ENCODE measurements around the gene CRYBG3.

CRYBG3 gene

DNA sequence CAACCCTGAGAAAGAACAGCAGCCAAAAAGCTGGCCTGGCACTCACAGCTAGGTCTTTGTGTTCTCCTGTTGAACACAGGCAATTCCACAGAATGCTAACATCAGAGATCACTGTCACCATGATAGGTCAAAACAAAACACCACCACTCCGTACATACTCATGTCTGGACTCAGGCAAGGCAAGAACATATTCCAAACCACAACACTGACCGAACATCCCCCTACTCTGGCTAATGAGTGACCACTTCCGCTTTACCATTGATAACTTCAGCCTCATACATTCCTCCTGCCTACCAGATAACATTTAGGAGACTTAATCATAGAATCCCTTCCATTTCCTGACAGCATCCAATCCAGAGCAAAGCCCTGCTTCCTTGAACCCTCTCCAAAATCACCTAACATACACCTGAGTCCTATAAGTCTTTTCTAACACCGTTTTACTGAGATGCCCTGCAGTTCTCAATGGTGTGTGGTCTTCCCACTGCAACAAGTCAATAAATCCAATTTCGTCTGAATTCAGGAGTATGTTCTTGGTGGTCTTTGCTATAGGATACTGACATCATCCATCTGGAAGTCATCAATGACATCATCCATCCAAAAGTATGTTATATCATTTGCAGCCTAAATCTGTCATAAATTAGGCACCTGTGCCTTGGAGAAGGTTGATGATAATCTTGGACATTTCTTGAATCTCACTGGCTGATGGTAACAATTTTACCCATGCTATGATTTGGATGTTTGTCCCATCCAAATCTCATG, 126.7 kb downstream of the CRYBG3 start:
- DNase-seq = no peak

DNA sequence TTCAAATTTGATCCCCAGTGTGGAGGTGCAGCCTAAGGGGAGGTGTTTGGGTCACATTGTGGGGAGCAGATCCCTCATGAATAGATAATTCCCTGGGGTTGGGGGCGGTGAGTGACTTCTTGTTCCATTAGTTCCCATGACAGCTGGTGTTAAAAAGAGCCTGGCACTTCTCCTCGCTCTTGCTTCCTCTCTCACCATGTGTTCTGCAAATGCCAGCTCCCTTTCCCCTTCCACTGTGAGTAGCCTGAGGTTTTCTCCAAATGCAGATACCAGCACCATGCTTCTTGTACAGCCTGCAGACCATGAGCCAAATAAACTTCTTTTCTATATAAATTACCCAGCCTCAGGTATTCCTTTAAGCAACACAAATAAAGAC, 127.3 kb downstream of the CRYBG3 start:
- peak; percentile 30 to 68 for DNase-seq

DNA sequence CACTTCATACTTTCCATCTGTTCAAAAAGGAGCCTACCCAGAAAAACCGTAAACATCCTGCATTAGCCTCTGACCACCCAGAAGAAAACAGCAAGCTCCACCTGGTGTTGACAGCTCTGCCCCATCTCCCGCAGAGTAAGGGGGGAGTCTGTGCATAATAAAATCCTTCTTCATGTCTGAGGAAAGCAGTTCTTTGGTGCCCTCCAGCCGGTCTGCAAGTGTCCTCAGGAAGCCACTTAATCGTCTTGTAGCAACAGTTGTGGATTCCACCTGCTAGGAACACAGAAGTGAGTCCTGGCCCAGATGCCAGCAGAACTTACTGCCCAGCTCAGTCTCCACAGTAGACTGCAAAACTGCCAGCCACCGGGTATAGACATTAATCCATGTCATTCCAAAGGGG, 127.9 kb downstream of the CRYBG3 start:
- peak in 1 of 2 experiments; percentile 58 for DNase-seq

DNA sequence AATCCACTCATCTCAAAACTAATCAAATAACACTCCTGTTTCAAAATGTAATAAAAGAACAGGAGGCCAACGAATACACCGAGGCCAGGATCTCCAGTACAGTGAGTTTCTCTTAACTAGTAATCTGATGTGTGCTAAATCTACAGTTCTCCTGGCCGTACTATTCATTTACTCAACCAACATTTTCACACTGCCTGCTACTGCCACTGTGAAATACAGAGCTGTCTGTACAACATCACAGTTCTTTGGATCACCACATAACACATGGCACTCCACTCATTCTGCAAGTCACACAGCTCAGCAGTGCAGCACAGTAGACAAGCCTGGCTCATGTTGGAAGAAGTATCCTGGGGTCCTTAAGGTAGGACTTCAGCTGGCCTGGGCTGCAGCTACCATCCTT, 128.5 kb downstream of the CRYBG3 start:
- no peak for DNase-seq

DNA sequence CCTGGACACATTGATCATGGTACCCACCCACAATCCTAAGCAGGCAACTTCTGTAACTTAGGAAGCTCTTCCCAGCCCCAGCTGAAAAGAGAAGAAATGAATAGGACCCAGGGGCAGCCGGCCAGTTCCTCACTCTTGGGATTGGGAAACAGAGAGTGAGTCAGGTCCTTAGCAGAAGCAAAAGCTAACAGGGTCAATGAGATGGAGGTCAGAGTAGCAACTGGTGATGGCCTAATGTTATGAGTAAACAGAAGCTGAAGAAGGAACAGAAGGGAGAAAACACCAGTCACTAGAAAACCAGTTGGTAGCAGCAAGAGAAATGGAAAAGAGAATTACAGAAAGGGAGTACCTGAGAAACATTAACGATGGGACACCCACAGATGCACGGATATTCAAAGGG, 130.5 kb downstream of the CRYBG3 start:
- no peak for DNase-seq

DNA sequence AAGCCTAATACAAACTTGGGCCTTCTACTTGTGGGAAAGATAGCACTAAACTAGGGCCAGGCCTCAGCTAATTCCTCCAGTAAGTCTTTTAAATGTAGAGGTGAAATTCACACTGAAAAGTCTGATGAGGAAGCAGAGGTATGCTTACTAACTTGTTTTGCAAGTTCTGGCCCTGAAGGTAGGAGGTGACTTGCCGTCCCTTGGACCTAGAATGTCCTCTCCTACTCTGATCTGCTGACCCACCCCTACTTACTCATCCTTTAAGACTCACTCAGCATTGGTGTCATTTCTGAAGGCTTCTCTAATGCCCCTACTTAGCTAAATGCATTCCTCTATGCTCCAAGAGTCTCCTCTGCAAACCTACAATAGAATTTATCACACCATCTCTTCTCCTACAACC, 131.1 kb downstream of the CRYBG3 start:
- DNase-seq = no peak

DNA sequence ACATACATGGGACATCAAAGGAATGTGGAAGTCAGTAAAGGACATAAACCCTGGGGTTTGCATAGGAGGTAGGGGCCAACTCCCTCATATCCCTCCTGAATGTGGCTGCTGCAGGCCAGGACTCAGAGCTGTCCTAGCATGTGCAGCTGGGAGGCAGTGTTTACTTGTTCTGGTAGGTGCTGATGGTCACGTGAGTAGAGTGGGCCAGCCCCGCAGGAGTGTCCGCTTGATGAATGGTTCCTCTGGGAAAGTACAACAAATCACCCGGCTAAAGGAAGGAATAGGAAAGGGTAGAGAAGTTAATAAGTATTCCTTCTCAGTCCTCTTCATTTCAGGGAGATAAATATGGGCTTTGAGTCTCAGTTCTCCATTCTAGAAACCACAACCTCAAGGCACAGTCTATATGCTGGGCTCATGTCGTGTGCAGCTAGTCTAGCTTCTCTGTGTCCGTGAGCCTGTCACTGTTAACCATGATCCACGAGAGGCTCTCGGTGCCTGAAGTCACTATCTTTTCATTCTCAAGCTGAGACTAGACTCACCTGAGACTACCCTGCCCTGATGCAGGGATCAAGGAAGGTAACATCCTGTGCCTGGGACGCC, 132.5 kb downstream of the CRYBG3 start:
- no peak for DNase-seq

DNA sequence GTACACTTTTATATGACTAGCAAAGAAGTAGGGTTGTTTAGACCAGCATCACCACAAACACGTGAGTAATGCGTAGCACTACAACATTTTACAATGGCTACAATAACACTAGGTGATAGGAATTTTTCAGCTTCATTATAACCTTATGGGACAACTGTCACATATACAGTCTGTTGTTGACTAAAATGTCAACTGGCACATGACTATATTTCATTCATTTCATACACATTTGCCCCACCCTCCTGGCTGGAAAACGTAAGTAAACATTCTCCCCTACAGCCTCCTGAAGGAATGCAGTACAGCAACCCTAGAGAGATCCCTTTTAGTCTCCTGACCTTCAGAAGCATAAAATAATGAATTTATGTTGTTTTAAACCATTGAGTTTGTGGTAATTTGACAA, 134.2 kb downstream of the CRYBG3 start:
- no peak for DNase-seq

DNA sequence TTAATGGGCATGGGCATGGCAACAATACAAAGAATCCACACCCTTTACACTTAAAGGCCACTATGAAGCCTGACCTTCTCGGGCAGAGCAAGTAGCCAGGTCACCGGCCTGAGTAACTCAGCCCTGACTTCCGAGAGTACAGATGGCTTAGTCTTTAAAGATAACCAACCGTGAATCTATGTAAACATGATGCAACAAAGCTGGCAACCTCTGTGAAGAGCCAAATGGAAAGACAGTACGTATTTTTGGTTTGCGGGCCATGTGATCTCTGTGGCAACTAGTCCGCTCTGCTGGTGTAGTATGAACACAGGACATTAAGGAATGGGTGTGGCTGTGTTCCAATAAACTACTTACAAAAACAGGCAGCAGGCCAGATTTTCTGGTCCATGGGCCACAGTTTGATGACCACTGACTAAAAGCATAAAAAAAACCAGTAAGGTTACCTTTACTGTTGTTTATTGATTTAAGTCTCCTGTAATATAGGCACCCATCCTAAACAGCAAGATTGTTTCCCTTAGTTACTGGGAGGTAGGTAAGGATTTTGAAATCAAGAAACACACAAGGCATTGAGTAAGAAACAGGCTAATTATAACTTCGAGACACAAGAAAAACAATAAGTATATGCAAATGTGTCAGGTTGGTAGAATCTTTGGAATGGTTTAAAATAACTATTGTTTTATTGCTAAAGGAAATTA, 136.0 kb downstream of the CRYBG3 start:
- DNase-seq = peak; percentile 88 to 95

DNA sequence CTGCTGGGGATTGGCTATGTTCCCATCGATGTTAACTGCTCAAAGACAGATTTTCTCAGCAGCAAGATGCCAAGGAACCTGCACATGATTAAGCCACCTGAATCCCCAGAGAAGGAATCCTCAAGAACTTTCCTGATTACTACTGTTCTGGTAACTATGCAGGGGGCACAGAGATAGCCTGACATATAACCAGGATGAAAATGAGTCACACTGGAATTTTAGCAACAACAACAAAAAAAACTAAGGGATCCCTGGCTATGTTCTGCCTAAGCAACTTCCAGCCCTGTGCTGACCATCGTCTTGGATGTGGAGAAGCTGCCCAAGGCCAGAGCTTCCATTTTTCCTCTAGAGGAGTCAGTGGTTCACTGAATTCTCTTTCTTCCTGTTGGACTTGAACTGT, 136.6 kb downstream of the CRYBG3 start:
- no peak for DNase-seq

DNA sequence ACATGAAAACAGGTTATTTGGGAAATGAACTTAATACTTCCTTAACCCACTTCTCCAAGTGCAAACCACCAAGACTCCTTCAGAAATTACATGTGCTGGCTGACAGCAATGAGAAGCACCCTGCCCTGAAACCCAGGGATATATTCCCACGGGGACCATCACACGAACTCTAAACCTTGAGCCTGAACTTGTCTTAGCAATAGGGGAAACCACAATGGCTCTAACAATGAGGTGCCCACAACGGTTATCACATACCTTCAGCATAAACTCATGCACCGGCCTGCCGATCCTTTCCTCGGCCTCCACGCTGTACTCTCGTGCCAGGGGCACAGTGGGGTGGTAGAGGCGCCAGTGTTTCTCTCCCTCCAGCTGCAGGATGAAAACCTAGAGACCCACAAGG, 137.0 kb downstream of the CRYBG3 start:
- DNase-seq = no peak

DNA sequence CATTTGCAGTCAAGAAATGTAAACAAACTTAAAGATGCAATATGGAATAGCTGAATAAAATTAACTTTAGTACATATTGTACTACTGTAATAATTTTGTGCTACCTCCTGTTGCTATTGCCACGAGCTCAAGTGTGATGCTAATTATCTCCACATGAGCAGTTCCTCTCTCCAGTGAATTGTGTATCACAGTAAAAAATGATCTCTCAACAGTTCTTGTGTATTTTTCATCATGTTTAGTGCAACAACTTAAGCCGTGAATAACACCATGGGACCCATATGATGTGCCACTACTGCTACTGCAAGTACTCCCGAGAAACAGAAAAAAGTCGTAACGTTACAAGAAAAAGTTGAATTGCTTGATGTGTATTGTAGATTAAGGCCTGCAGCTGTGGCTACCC, 138.1 kb downstream of the CRYBG3 start:
- peak in 1 of 2 experiments; percentile 30 for DNase-seq

DNA sequence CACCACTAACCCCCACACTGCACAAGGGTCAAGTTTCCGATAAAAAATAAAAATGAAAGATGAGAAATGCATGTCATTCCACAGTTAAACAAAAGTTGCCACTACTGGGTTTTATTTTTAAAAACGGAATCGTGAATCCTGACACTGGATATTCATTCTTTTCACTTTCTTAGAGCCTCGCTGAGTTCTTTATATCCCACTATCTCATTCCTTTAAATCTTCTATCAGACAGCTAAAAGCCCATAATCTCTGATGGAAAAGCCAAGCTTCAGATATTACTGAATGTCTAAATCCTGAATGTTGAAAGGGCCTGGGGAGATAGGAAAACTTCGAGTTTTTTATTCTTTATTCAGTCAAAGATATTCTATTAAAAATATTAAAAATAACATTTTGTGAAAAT, 138.7 kb downstream of the CRYBG3 start:
- no peak for DNase-seq

DNA sequence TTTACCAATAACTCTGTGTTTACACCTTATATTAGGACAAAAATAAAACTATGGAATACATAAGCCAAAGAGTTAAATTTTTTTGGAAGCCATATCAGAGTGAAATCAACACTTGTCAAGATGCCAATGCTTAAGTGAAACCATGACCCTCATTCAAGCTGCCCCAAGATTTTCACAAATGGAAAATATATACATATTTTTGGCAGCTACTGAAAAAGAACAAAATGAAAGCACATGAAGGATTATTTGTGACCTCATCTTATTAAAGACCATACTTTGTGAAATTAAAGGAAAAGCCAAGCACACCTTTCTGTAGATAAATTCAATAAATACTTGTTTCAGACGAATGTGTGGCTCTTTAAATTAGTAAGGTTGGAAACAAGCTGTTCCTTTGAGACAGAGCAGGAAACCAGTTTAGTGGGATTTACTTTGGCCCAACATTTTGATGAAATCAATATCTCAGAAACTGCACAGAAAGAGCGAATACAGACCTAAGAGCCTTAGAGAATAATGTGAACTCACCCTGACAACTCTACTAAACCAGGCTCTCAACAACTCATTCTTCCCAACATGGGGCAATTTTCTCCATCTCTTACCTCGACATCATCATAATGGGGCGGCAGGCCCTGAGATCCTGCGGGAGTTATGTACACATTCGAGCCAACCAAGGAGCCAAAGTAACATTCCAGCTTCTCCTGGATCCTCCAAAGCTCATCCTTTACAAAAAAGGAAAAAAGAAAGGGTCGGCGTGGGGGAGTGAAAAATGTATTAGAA, 139.4 kb downstream of the CRYBG3 start:
- peak; percentile 79 to 85 for DNase-seq

DNA sequence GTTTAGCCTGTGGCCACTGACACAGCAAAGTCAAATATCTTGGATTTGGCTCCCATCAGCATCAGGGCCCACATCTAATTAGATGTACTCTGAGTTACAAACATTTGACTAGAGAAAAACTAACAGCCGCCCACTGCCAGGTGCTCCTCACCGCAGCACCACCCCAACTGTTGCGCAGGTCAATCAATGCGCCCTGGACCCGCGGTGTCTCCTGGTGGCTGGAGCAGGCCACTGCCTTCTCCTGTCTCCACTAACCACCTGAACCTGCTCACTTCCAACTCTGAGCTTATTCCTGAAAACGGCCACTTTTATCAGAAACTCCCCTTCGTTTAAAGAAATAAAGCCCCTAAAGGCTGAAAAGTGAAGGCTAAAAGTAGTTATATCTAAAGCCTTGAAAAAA, 146.2 kb downstream of the CRYBG3 start:
- DNase-seq = no peak

DNA sequence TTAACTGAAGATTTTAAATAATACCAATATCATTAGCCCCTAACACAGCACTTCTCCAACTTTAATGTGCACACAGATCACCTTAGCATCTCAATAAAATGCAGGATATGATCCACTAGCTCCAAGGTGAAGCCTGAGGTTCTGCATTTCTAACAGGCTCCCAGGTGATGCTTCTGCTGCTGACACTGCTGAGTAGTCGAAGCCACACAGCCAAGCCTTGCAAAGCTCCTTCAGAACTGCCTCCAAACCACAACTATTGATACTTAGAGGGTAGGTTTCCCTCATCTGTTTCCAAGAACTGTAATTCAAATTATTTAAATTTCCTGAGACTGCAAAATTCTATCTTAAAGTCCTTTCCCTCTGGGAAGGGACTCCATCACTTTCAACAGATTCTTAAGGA, 146.6 kb downstream of the CRYBG3 start:
- no peak for DNase-seq

DNA sequence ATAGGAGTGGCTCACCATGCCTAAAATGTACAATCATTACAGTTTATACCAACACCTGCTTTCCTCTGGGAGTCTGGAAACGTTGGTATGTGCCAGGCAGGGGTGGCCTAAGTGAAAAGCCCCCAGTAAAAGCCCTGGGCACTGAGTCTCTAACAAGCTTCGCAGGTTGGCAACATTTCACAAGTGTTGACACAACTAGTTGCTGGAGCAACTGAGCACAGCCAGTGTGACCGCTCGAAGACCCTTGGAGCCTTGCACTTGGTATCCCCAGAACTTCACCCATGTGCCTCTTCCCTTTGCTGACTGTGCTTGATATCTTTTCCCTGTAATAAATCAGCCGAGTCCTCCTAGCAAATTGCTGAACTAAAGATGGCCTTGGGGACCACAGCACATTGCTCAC, 147.7 kb downstream of the CRYBG3 start:
- peak in 1 of 2 experiments; percentile 64 for DNase-seq

DNA sequence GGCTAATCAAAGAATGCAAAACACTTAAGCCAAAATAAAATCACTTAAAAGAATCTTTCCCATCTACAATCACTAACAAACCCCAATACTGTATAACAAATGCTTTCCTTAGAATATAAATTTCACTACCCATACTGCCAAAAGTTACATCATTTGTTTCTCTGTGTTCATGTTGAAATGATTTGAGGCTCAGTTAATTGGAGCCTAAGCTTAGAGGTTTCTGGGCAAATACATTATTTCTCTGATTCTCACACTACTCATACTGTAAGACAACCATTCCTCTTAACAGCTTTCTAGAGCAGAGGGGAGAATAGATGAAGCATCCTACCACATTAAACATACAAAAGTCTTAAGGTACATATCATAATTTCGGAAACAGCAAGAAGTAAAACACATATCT, 148.3 kb downstream of the CRYBG3 start:
- no peak for DNase-seq

DNA sequence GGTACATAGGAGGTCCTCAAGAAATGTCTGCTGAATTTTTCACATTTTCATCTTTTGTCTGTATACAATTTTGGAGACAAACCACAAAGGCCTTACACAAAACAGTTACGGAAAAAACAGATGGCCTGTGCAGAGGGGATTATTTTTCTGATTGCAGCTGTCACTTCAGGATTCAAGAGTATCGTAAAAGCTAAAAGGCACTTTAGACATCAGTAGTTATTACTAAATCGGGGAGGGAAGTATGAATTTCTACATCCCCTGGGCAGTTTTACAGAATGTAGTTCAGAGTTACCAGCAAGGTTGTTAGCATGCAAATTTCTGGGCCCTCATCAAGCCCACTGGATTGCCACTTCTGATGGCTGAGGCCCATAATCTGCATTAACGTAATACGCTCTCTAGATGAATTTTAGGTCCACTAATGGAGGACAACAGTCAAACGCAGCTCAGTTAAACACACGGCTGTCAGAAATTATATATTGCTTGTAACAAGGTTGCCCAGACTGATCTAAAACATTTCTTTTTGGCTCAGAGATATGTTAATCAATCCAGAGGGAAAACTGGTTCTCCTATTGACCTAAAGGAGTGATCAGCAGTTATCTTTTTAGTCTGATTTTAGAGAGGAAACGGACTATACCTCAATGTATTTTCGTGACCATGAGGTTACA, 149.3 kb downstream of the CRYBG3 start:
- no peak for DNase-seq

DNA sequence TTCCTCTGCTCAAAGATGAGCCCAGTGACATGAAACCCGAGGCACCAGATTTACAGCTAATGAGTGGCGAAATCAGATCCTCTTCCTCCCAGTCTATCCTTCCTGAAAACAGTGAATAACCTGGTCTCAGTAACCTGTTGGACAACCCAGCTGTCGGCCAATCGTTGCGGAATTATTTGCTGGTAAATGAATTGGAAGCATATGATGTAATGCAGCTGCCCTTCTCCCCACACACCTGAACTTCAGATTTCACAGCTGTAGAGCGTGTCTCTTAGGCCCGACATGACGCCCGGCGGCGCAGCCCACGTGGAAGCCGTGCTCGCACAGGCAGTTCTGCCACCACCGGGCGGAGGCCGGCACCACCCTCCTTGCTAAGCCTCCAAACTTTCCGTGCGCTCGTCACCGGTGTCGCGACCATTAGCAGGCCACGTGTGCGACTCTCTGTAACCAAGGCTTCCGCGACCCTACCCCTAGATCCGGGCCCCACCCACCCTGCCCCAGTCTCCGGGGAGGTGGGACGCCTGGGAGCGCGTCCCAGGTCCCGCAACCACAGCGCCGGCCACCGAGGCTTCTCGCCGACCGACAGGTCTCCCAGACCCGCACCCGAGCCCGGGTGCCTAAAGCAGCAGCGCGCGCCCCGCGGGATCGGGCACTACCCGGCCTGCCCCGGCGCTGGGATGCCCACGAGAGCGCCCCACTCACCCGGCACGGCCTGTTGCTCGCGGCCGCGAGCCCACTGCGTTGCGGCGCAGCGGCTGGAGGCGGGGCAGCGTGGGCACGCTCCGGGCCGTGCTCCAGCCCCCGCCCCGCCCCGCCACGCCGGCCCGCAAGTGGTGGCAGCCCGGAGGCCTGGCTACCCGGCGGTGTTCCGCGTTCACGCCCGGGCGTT, 150.1 kb downstream of the CRYBG3 start, which contains the start of gene RIOX2:
Gene RIOX2 (minus strand): TSS at position 753 of the 889 bp plus-strand sequence. CDS start 4,838 bp downstream, outside the sequence.
- DNase-seq = peak; percentile 60 to 86

DNA sequence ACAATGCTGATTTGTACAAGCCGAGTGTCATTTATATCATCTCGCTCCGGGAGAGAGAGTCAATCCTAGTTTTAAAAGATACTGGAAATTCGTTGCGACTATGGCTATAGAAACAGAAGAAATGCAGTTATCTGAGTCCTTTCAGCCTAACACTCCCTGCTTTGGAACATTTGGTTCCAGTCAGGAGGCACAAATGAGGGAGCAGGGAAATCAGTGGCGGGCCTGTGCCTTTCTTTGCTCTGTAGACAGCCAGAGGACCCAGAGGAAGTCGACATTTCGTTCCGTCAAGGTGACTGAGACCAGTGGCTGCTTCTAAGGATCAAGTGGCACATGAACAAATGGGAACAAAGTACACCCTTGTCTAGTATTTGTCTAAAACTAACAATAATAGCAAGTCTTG, 151.2 kb downstream of the CRYBG3 start:
- no peak for DNase-seq

DNA sequence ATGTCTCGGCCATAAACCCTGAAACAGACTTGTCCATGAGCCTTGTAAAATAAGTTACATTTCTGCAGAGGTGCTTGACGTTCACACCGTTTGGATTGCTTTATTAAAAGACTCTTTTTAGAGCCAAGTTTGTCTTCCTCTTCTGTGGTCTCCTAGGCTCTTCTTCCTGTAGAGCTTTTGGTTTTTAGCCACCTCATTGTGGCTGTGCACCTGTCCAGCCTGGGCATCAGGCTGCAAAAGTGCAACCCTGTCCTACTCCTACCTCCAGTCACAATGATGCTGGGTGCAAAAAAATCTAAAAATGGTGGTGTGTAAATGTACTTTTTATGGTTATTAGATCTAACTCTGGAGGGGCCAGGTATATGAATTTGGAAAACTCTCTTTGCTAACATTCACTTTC, 153.2 kb downstream of the CRYBG3 start:
- DNase-seq = no peak

Measured in NCI-H446 (cell line).